H1 (cell line): ENCODE data around the gene SLC22A25.

Experiments
- CEBPB ChIP-seq: IDR thresholded peaks from 2 replicates; pipeline ENCODE4 v1.6.1; 2012; ENCODE audit warnings: low read depth, low read length
- EZH2 ChIP-seq: fragments of 200-600 bp; sonication (generic); IDR thresholded peaks from 2 replicates; pipeline ENCODE4 v1.7.1; 2012; ENCODE audit warnings: low read depth, mild to moderate bottlenecking, moderate library complexity, low read length, inconsistent platforms; ENCODE audit not compliant: severe bottlenecking
- TEAD4 ChIP-seq: IDR thresholded peaks from 2 replicates; pipeline ENCODE4 v1.6.1; 2012; ENCODE audit warnings: low read depth, low read length, inconsistent platforms, mixed read lengths
- TF ChIP-seq, protein P1 (sequence below), 3 experiments: IDR thresholded peaks; 1 replicate in 2 of 3; 2 replicates in 1 of 3; pipeline versions ENCODE4 v1.5.1 to v1.6.1; 2011; ENCODE audit warnings: low read length in 3 of 3, mild to moderate bottlenecking in 3 of 3, inconsistent platforms in 2 of 3, low read depth in 1 of 3, moderate library complexity in 1 of 3; ENCODE audit not compliant: insufficient read depth in 1 of 3; ENCODE audit errors: control extremely low read depth in 1 of 3

DNA sequence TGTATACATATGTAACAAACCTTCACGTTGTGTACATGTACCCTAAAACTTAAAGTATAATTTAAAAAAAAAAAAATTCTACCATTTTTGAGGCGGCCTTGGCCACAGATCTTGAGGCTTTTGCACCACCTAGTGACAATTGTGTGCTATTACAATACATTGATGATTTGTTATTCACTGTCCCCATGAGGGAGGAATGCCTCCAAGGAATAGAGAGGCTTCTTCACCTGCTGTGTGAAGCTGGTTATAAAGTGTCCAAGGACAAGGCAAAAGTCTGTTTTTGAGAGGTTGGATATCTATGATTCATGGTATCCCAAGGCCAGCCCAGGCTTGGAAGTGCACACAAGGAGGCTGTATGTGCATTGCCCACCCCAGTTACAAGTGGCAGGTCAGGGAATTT is 30.7 kb downstream of the SLC22A25 start:
- TF ChIP-seq TEAD4 (no peak), EZH2 (no peak), CEBPB (no peak)
- TF ChIP-seq, protein P1, sequence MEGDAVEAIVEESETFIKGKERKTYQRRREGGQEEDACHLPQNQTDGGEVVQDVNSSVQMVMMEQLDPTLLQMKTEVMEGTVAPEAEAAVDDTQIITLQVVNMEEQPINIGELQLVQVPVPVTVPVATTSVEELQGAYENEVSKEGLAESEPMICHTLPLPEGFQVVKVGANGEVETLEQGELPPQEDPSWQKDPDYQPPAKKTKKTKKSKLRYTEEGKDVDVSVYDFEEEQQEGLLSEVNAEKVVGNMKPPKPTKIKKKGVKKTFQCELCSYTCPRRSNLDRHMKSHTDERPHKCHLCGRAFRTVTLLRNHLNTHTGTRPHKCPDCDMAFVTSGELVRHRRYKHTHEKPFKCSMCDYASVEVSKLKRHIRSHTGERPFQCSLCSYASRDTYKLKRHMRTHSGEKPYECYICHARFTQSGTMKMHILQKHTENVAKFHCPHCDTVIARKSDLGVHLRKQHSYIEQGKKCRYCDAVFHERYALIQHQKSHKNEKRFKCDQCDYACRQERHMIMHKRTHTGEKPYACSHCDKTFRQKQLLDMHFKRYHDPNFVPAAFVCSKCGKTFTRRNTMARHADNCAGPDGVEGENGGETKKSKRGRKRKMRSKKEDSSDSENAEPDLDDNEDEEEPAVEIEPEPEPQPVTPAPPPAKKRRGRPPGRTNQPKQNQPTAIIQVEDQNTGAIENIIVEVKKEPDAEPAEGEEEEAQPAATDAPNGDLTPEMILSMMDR (IDR thresholded peaks at IDR 0.05; ENCODE audit: control extremely low read depth in 1 of 3, insufficient read depth in 1 of 3, low read depth in 1 of 3, low read length in 3 of 3): peak in 2 of 3 experiments; percentile 41 to 56; a peak in 3 of 4 replicates
